H7 (cell line): Measurements from ENCODE around the gene MGAT1. TPM values are rescaled to one million over a fixed set of nuclear protein-coding genes. Genes with fewer than 3 reads are reported as not detected.
"Not testable (repeated sequence)": the region's sequence is repeated elsewhere in the genome, so short reads cannot be mapped to it uniquely, and the experiment has no call there.

Experiments
- DNase-seq: peaks from one replicate; pipeline ENCODE4 v3.0.0; 2012
- H3K27me3 ChIP-seq: 2 replicates; pipeline ENCODE4 v1.6.0; 2011; ENCODE audit warnings: mild to moderate bottlenecking, low read length; ENCODE audit not compliant: control insufficient read depth, insufficient read depth
- H3K36me3 ChIP-seq: replicated peaks from 2 replicates; pipeline ENCODE4 v1.5.1; 2011; ENCODE audit warnings: low read length; ENCODE audit not compliant: control insufficient read depth, insufficient read depth
- H3K4me3 ChIP-seq: 2 replicates; pipeline ENCODE4 v1.5.1; 2011; ENCODE audit warnings: low read depth, mild to moderate bottlenecking, control low read depth, low read length, moderate library complexity; ENCODE audit not compliant: insufficient read depth
- total RNA-seq: library from RNA; depleted of rRNA; stranded (reverse); fragments of >200 nt; shearing (Covaris generic); gene quantifications from 2 replicates; pipeline ENCODE4 v1.2.3, GENCODE V29; 2014; rRNA removed

Gene MGAT1
- total RNA-seq, 1 experiment from 2014 or later: 77.8 TPM

GRCh38 chr5:180771839-180772238 lies 30.8 kb downstream of the MGAT1 start:
- H3K27me3 ChIP-seq: no peaks in the 10 kb centered on the region
- H3K36me3 ChIP-seq: no peaks in the 10 kb centered on the region
- DNase-seq: no peak
- no peak overlapping the region for H3K4me3 ChIP-seq

- DNase-seq: no peak
- Histone ChIP-seq H3K36me3 (no peaks in the 10 kb centered on the region), H3K27me3 (no peaks in the 10 kb centered on the region), H3K4me3 (no peak overlapping the region)
Measured at GRCh38 chr5:180769821-180770220, 32.8 kb downstream of the MGAT1 start.

- Histone ChIP-seq H3K4me3 (no peak overlapping the region), H3K27me3 (no peaks in the 10 kb centered on the region), H3K36me3 (no peaks in the 10 kb centered on the region)
- no peak for DNase-seq
Measured at GRCh38 chr5:180755601-180756000, 47.0 kb downstream of the MGAT1 start.

GRCh38 chr5:180744253-180744652 lies 58.4 kb downstream of the MGAT1 start:
- H3K36me3 ChIP-seq: no peaks in the 10 kb centered on the region
- no peak for DNase-seq
- H3K4me3 ChIP-seq: no peak overlapping the region
- no peaks in the 10 kb centered on the region; the same call in 1 of the 2 replicates for H3K27me3 ChIP-seq

GRCh38 chr5:180742727-180743126 lies 59.9 kb downstream of the MGAT1 start:
- Histone ChIP-seq H3K36me3 (no peaks in the 10 kb centered on the region), H3K4me3 (no peak overlapping the region), H3K27me3 (no peaks in the 10 kb centered on the region; the same call in 1 of the 2 replicates)
- DNase-seq: no peak

GRCh38 chr5:180740953-180741352 lies 61.7 kb downstream of the MGAT1 start:
- not testable (repeated sequence) for H3K36me3 ChIP-seq, H3K27me3 ChIP-seq, H3K4me3 ChIP-seq, DNase-seq

- H3K4me3 ChIP-seq: no peak within 1 kb of the TSS
- no peaks in the 10 kb centered on the region; the same call in 1 of the 2 replicates for H3K27me3 ChIP-seq
- DNase-seq: no peak
- no peaks in the 10 kb centered on the region for H3K36me3 ChIP-seq
Measured at GRCh38 chr5:180739958-180740357, 62.6 kb downstream of the MGAT1 start, which contains the start of gene OR2Y1. Gene OR2Y1, minus strand, starts transcription at chr5:180740058. Its CDS starts 0 bp downstream, at chr5:180740058.

- no peak for DNase-seq
- Histone ChIP-seq H3K36me3 (no peaks in the 10 kb centered on the region), H3K4me3 (no peak overlapping the region), H3K27me3 (no peaks in the 10 kb centered on the region; the same call in 1 of the 2 replicates)
Measured at GRCh38 chr5:180739271-180739670, 63.3 kb downstream of the MGAT1 start.

GRCh38 chr5:180736536-180736935 lies 66.1 kb downstream of the MGAT1 start:
- Histone ChIP-seq H3K27me3 (no peaks in the 10 kb centered on the region; the same call in 1 of the 2 replicates), H3K4me3 (no peak overlapping the region), H3K36me3 (no peaks in the 10 kb centered on the region)
- no peak for DNase-seq

Other genes with a start within 250 kb of the MGAT1 start
- not detected in 2 replicates for gene SCGB3A1, start 211.3 kb downstream of the MGAT1 start, total RNA-seq
- gene FLT4, start 153.2 kb downstream of the MGAT1 start, total RNA-seq: 7.2 and 13.8 TPM in 2 replicates
- gene OR2Y1, start 62.7 kb downstream of the MGAT1 start, total RNA-seq: not detected in 2 replicates
- gene ZFP62, start 58.5 kb upstream of the MGAT1 start, total RNA-seq: 20.6 and 31.1 TPM in 2 replicates
- gene BTNL8, start 96.4 kb upstream of the MGAT1 start, total RNA-seq: 0.21 and 0.22 TPM in 2 replicates
- gene BTNL3, start 186.0 kb upstream of the MGAT1 start, total RNA-seq: not detected in 2 replicates
- gene BTNL9, start 237.5 kb upstream of the MGAT1 start, total RNA-seq: 0.31 and 1.1 TPM in 2 replicates